IMR-90 (cell line): ENCODE measurements around the gene TSPAN14.

Source experiments
- CHD1 ChIP-seq: IDR thresholded peaks from 2 replicates; pipeline ENCODE4 v1.6.1; 2012; ENCODE audit warnings: low read depth, low read length, improper control_type of control experiment
- MXI1 ChIP-seq: IDR thresholded peaks from 2 replicates; pipeline ENCODE4 v1.6.1; 2012; ENCODE audit warnings: low read depth, mild to moderate bottlenecking, low read length, moderate library complexity, borderline replicate concordance
- RAD21 ChIP-seq: IDR thresholded peaks from 2 replicates; pipeline ENCODE4 v1.6.1; 2012; ENCODE audit warnings: low read length, improper control_type of control experiment
- RFX5 ChIP-seq: IDR thresholded peaks from 2 replicates; pipeline ENCODE4 v1.8.0; 2012; ENCODE audit warnings: low read depth, mild to moderate bottlenecking, low read length, moderate library complexity
- TF ChIP-seq, protein P1 (sequence below): conservative IDR thresholded peaks from 2 replicates; pipeline ENCODE4 v1.5.1; 2012; ENCODE audit warnings: mild to moderate bottlenecking, low read depth, low read length, improper control_type of control experiment

GRCh38 chr10:80411681-80412220, 42.4 kb upstream of the TSPAN14 start:
- TF ChIP-seq, protein P1, sequence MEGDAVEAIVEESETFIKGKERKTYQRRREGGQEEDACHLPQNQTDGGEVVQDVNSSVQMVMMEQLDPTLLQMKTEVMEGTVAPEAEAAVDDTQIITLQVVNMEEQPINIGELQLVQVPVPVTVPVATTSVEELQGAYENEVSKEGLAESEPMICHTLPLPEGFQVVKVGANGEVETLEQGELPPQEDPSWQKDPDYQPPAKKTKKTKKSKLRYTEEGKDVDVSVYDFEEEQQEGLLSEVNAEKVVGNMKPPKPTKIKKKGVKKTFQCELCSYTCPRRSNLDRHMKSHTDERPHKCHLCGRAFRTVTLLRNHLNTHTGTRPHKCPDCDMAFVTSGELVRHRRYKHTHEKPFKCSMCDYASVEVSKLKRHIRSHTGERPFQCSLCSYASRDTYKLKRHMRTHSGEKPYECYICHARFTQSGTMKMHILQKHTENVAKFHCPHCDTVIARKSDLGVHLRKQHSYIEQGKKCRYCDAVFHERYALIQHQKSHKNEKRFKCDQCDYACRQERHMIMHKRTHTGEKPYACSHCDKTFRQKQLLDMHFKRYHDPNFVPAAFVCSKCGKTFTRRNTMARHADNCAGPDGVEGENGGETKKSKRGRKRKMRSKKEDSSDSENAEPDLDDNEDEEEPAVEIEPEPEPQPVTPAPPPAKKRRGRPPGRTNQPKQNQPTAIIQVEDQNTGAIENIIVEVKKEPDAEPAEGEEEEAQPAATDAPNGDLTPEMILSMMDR = no peak
- TF ChIP-seq RAD21 (no peak), MXI1 (no peak), RFX5 (no peak), CHD1 (no peak)
